Cardiac muscle cell (in vitro differentiated cells and primary cell): ENCODE data around the gene FAM98C. TPM values are rescaled to one million over a fixed set of nuclear protein-coding genes. Genes with fewer than 3 reads are reported as not detected.

Experiments
- DNase-seq, 2 donors: peaks; one replicate each; pipeline versions ENCODE4 v3.0.0 to v3.0.0-alpha.2; 2010 to 2017; ENCODE audit warnings: low read depth in 1 of 2, low spot score in 1 of 2
- H3K27ac ChIP-seq: fragments of 200-600 bp; sonication (generic); 2 replicates; pipeline ENCODE4 v1.5.1; 2016
- H3K27me3 ChIP-seq: fragments of 200-600 bp; sonication (generic); 2 replicates; pipeline ENCODE4 v1.6.0; 2016; ENCODE audit warnings: control low read depth
- H3K36me3 ChIP-seq: fragments of 200-600 bp; sonication (generic); 2 replicates; pipeline ENCODE4 v1.5.1; 2016; ENCODE audit warnings: control low read depth
- H3K4me1 ChIP-seq: fragments of 200-600 bp; sonication (generic); 2 replicates; pipeline ENCODE4 v1.8.1; 2017; ENCODE audit warnings: low read depth, mild to moderate bottlenecking, mixed run types
- H3K4me3 ChIP-seq: fragments of 200-600 bp; sonication (generic); 2 replicates; pipeline ENCODE4 v1.5.1; 2016; ENCODE audit warnings: mild to moderate bottlenecking
- H3K9me3 ChIP-seq: fragments of 200-600 bp; sonication (generic); 2 replicates; pipeline ENCODE4 v1.5.1; 2017; ENCODE audit warnings: low read depth, mild to moderate bottlenecking, control low read depth
- CTCF ChIP-seq: IDR thresholded peaks from 2 replicates; pipeline ENCODE4 v1.5.1; 2012; ENCODE audit warnings: low read depth, mild to moderate bottlenecking, low read length
- polyA plus RNA-seq: library from polyadenylated mRNA; unstranded; fragments of >200 nt; fragmentation: Nextera tagmentation; extraction: Ambion mirVana; gene quantifications from 2 replicates; pipeline ENCODE4 v1.2.1, GENCODE V29; 2016
- total RNA-seq: library from RNA; depleted of rRNA; stranded (reverse); fragments of >200 nt; gene quantifications from 2 replicates; pipeline ENCODE4 v1.2.3, GENCODE V29; 2016

FAM98C gene
- total and polyA plus RNA-seq, 2 experiments from 2014 or later = 20.0 to 35.3 TPM

DNA sequence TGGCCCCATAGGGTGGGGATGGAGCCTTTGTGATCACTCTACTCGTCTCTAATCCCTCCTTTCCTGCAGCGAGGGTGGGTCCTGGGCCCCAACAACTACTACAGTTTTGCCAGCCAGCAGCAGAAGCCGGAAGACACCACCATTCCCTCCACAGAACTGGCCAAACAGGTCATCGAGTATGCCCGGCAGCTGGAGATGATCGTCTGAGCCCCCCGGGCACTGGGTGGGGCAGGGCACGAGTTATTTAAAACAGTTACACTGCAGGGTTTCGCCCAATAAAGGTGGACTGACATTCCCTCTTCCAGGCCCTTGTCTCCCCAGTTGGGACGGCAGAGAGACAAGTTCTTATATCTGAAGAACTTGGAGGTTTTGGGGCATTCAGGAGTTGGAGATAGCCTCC, 19.7 kb upstream of the FAM98C start:
- TF ChIP-seq CTCF = no peak
- no peak overlapping the region for H3K4me3 ChIP-seq
- H3K9me3 ChIP-seq = no peaks in the 10 kb centered on the region
- DNase-seq = no peak
- H3K27ac ChIP-seq = no peak overlapping the region
- H3K4me1 ChIP-seq = no peaks in the 10 kb centered on the region
- H3K27me3 ChIP-seq = no peaks in the 10 kb centered on the region
- peaks cover 28% of the 10 kb centered on the region for H3K36me3 ChIP-seq

DNA sequence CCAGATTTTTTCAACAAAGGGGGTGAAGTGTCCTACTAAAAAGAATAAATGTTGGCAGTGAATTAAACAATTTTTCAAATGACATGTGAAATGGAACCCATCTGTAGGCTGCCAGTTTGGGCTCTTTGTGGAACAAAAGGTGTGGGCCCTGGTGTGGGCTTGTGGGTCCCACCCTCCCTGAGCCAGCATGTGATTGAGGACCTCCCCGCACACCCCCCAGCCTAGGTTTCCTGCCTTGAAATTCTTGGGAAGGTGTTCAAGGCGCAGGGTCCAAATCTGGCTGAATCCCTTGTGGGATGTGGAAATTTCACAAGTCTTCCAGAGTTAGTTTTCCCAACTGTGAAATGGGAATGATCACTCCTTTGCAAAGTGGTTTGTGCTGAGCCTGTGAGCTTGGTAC, 19.1 kb upstream of the FAM98C start:
- no peaks in the 10 kb centered on the region for H3K9me3 ChIP-seq
- no peak for DNase-seq
- no peak overlapping the region for H3K4me3 ChIP-seq
- H3K27me3 ChIP-seq = no peaks in the 10 kb centered on the region
- no peaks in the 10 kb centered on the region for H3K4me1 ChIP-seq
- H3K27ac ChIP-seq = no peak overlapping the region
- peaks cover 28% of the 10 kb centered on the region for H3K36me3 ChIP-seq
- TF ChIP-seq CTCF = no peak

- peak in 1 of 2 donors; percentile 38 for DNase-seq
- peaks cover 26% of the 10 kb centered on the region for H3K36me3 ChIP-seq
- no peak overlapping the region for H3K4me3 ChIP-seq
- TF ChIP-seq CTCF = peak; percentile 46
- no peaks in the 10 kb centered on the region for H3K4me1 ChIP-seq
- no peaks in the 10 kb centered on the region for H3K27me3 ChIP-seq
- H3K27ac ChIP-seq = no peak overlapping the region
- no peaks in the 10 kb centered on the region for H3K9me3 ChIP-seq
Measured at GRCh38 chr19:38384209-38385027, 18.5 kb upstream of the FAM98C start.

DNA sequence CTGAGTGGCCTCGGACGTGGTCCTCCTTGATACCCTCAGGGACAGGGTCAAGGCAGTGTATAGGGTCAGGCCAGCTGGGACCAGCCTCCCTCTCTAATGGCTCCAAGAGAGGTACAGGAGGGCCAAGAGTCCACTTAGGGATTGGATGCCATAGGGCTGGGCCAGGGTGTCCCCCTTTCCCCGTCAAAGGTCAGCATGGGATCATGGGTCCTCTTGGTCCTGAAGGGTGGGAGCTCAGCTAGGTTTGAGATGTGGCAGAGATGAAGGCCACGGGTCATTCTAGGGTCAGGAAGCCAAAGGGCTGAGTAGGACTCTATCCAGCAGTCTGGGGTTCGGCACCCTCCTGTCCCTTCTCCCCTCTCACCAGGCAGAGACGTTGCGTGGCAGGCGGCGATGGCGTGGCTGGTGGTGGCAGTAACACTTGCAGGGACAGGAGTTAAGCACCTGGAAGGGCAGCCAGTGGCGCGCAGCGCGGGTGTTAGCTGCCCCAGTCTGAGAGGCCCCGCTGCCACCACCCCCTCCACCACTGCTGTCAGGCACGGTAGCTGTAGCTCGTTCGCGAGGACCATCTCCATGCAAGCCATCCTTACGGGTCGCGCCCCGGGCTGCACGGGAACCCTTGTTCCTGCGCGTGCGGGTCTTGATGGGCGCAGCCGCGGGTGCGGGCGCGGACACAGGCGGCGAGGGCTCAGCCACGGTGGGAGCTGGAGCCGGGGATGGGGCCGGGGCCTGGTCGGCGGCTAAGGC, 17.7 kb upstream of the FAM98C start:
- peak; percentile 0 for TF ChIP-seq CTCF
- Histone ChIP-seq H3K27ac (no peak overlapping the region), H3K4me3 (no peak overlapping the region), H3K36me3 (peaks cover 26% of the 10 kb centered on the region), H3K4me1 (no peaks in the 10 kb centered on the region), H3K27me3 (no peaks in the 10 kb centered on the region), H3K9me3 (no peaks in the 10 kb centered on the region)
- no peak for DNase-seq

- H3K27ac ChIP-seq = no peak overlapping the region
- H3K27me3 ChIP-seq = no peaks in the 10 kb centered on the region
- H3K4me3 ChIP-seq = no peak overlapping the region
- H3K4me1 ChIP-seq = no peaks in the 10 kb centered on the region
- no peak for TF ChIP-seq CTCF
- peaks cover 25% of the 10 kb centered on the region for H3K36me3 ChIP-seq
- no peaks in the 10 kb centered on the region for H3K9me3 ChIP-seq
- no peak for DNase-seq
Measured at GRCh38 chr19:38385804-38386257, 17.1 kb upstream of the FAM98C start.
